Prostate gland (tissue), 2 donors: ENCODE data around the gene TOMM7.

Experiments used
- POLR2A ChIP-seq: fragments of 450-650 bp; IDR thresholded peaks from one replicate; pipeline ENCODE4 v1.6.1; 2016; ENCODE audit warnings: antibody characterized with exemption, mild to moderate bottlenecking
- TF ChIP-seq, protein P1 (sequence below), 4 experiments: fragments of 200-600 bp in 2 of 4; fragments of 450-650 bp in 2 of 4; sonication (generic) in 2 of 4; IDR thresholded peaks; 1 replicate in 3 of 4; 2 replicates in 1 of 4; pipeline ENCODE4 v1.5.1; 2016 to 2019; ENCODE audit warnings: antibody characterized with exemption in 4 of 4, mild to moderate bottlenecking in 2 of 4, moderate library complexity in 2 of 4

DNA sequence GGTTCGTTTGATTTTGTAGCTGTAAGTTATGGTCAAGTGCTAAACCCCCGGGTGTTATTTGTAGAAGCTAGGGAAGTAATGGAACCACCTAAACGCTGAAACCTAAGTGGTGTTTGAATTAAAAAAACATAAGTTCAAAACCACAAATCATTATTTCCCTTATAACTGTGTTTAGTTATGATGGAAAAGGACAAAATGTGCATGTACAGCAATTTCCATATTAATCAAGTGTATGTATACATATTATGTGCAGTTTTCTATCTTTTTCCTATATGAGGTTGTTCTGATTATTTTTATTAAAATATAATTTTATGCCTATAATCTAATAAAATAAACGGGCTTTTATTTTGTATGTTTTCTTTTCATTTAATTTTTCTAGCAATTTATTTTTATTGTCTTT is 49.8 kb downstream of the TOMM7 start:
- TF ChIP-seq, protein P1, sequence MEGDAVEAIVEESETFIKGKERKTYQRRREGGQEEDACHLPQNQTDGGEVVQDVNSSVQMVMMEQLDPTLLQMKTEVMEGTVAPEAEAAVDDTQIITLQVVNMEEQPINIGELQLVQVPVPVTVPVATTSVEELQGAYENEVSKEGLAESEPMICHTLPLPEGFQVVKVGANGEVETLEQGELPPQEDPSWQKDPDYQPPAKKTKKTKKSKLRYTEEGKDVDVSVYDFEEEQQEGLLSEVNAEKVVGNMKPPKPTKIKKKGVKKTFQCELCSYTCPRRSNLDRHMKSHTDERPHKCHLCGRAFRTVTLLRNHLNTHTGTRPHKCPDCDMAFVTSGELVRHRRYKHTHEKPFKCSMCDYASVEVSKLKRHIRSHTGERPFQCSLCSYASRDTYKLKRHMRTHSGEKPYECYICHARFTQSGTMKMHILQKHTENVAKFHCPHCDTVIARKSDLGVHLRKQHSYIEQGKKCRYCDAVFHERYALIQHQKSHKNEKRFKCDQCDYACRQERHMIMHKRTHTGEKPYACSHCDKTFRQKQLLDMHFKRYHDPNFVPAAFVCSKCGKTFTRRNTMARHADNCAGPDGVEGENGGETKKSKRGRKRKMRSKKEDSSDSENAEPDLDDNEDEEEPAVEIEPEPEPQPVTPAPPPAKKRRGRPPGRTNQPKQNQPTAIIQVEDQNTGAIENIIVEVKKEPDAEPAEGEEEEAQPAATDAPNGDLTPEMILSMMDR (IDR thresholded peaks at IDR 0.05): no peak
- TF ChIP-seq POLR2A: no peak
